SW 1271 (cell line): ENCODE results near the gene POR.

ENCODE experiments used
- DNase-seq, 2 experiments: peaks; one replicate each; lab custom pipeline; 2025; lab: John Stamatoyannopoulos, UW

POR gene

DNA sequence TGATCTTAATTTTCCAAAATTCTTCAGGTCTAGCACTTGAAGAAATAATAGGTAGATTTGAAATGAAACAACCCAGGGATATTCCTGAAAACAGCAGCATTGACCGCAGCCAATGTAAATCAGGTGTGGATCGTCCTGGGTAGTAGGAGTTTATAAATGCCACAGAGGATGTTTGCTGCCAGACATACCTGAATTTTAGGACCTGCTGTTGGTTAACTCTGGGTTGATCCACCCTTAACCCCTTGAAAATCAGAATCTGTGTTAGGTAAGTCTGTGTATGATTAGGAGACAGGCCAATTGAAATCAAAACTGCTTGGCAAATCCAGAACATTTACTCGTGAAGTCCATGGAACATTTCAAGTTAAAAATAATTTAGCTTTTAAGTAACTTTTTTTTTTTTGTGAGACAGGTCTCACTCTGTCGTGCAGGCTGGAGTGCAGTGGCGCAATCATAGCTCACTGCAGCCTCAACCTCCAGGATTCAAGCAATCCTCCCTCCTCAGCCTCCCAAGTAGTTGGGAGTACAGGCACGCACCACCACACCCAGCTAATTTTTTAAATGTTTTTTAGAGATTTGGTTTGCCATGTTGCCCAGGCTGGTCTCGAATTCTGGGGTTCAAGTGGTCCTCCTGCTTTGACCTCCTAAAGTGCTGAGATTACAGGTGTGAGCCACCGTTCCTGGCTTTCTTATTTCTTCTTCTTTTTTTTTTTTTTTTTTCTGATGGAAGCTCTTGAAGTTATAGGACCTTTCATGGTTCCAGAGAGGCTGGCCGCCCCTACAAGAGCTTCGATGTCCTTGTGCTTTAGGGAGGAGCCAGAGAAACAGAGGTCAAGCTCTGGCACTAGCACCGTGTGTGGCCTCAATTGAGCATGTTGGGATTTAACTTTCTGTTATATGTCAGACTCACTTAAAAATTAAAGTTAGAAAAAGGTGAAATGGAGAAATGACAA is 2.0 kb downstream of the POR start:
- no peak for DNase-seq

DNA sequence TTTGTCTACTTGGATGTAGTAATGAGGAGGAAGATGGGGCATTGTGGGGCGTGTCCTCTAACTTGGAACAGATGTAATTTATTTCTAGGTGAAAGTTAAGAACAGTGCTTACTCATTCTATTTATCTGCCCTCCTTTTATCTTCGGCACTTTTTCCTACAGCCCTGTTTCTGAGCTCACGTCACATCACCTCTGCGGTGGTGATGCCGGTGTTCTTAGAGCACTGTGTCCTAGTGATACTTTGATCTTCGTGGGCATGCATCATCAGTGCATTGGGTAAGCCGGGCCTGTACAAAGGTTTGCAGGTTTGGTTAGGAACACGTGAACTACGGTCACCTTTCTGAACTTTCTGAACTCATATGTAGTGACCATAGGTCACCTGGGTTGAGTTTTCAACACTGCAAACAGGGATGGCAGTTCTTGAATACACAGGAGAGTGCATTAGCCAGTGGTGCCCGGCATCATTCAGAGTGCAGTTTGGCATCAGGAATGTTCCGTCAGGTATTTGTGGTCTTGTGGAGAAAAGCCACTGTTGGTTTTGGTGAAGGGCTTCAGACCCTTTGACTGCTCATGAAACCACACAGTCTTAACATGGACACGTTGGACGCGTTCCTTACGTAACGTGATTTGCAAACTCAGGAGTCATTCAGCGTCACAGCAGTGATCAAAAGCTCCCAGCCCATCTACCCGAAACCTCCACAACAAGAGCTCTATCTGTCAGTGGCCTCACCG is 5.6 kb downstream of the POR start:
- DNase-seq: no peak

GRCh38 chr7:75921479-75921878 is 6.5 kb downstream of the POR start:
- DNase-seq: no peak

DNA sequence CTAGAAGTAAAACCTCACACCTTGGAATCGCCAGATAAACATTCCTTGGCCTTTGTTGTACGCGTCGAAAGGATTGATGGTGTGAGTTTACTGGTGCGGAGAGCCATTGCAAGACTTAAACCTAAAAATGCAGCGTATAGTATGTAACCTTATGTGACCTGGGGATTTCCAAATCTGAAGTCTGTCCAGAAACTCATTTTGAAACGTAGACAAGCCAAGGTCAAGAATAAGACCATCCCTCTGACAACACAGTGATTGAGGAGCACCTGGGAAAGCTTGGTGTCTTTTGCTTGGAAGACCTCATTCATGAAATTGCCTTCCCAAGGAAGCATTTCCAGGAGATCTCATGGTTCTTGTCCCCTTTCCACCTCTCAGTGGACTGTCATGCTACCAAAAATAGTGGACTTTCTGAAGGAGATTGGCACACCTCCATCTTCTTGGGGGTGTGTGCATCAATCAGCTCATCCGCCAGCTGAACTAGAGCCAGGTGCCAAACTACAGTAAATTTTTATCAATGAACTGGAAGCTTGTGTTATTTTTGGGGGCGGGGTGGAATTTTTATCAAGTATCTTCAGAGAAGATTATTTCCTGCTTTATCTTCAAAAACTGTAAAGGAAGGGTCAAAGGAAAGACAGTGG is 8.1 kb downstream of the POR start:
- no peak for DNase-seq

DNA sequence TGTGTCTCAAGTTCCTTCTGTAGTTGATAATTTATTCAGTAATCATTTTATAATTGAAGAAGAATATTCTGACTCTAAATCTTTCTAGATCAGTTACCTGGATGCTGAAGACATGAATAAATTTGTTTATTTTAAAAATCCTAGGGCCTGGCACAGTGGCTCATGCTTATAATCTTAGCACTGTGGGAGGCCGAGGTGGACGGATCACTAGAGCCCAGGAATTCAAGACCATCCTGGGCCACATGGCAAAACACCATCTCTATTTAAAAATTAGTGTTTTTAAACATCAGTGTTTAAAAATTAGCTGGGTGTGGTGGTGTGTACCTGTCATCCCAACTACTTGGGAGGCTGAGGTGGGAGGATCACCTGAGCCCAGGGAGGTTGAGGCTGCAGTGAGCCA is 9.3 kb downstream of the POR start:
- DNase-seq: no peak

GRCh38 chr7:75924889-75925288 is 9.9 kb downstream of the POR start:
- no peak for DNase-seq

DNA sequence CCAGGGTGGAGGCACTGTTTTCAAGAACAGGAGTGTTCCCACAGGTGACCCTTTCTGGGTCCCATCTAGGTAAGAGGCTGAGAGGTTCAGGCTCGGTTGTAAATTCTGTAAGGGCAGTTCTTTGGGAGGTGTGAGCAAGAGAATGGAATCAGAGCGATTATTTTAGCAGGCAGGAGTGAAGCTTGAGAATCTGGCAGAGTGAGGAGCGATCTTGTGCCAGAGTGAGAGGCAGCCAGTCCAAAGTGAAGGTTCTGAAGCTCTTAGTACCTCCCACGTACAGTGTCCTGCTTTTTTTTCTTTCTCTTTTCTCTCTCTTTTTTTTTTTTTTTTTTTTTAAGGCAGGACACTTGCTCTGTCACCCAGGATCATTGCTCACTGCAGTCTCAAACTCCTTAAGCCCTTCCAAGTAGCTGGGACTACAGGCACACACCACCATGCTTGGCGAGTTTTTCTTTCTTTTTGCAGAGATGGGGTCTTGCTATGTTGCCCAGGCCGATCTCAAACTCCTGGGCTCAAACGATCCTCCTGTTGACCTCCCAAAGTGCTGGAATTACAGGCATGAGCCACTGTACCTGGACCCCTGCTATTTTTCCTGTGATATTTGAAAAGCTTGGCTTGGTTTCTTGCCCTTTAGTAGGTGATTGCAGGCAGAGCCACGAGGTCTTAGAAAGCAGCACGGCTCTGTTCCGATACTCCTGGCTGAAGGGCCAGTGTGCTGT is 10.9 kb downstream of the POR start:
- DNase-seq: no peak

GRCh38 chr7:75928568-75928914 is 13.6 kb downstream of the POR start:
- DNase-seq: no peak

- no peak for DNase-seq
These were observed 16.7 kb downstream of the POR start for GRCh38 chr7:75931680-75932079.

- DNase-seq: no peak
These were observed 23.2 kb downstream of the POR start for GRCh38 chr7:75937958-75938786.

GRCh38 chr7:75938921-75939320 is 24.0 kb downstream of the POR start:
- DNase-seq: no peak

- DNase-seq: no peak
These were observed 28.9 kb downstream of the POR start for GRCh38 chr7:75943864-75944263.

DNA sequence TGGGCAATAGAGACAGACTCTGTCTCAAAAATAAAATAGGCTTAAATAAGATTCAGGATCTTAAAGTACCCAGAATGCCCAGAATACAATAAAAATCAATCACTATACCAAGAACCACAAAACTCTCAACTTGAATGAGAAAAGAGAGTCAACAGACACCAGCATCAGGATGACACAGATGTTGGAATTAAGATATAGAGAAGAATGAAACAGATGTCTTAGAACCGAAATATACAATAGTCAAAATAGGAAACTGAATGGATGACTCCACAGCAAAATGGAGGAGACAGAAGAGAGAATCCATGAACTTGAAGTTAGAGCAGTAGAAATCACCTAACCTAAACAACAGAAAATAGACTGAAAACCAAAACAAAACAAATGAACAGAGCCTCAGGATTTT is 29.6 kb downstream of the POR start:
- no peak for DNase-seq

DNA sequence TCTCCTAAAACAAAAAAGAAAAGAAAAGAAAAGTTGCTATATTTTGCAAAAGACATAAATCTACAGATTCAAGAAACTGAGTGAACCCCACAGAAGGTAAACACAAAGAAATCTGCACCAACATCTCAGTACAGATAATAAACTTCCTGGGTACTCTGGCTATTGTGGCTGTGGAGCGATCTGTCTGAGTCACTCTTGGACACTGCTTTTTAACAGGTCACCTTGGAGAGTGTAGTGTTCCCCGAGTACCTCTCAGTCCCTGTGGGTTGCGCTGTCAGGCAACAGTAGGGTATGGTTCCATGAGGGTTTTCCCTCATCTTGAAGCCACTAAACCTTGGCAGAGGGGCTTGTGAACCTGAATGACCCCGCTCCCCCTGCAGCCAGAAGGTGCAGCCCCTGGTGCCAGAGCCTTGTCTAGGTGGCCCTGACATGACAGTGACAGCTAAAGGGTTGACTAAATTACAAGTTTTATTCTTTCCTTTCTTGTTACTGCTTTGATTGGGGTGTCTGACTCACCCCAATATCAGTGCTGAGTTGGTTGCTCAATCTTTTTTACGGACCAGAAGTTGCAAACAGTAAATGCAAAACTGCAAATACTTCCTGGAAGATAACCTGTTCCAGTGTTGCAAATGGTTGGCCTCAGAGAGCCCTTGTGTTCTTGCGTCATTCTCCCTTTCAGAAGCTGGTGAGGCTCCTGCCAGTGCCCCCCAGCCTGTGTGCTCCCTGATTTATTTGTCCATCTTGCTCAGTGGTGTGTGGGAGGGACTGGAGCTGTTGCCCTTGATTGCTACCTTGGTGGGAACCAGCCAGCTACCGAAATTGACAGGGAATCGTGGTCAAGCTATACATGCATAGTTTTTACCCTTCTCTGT is 30.6 kb downstream of the POR start:
- DNase-seq: no peak

DNA sequence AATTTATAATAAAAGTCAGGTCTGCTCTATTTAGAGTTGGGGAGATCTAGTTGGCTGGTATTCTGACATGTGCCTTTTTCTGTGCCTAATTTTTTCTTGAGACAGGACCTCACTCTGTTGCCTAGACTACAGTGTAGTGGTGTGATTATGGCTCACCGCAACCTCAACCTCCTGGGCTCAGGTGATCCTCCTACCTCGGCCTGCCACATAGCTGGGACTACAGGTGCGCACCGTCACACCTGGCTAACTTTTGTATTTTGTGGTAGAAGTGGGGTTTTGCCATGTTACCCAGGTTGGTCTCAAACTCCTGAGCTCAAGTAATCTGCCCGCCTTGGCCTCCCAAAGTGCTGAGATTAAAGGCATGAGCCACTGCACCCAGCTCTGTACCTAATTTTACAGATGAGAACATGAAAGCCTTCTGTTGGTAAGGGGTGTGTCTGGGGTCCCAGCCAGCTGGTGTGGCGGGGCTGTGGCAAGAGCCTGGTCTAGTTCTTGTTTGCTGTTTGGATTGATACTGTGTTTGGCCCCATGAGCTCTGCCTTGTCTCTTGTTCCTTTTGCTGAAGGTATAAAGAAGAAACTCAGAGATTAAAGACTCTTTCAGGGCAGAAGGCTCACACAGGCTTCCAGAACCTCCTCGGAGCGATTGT is 31.4 kb downstream of the POR start:
- no peak for DNase-seq

DNA sequence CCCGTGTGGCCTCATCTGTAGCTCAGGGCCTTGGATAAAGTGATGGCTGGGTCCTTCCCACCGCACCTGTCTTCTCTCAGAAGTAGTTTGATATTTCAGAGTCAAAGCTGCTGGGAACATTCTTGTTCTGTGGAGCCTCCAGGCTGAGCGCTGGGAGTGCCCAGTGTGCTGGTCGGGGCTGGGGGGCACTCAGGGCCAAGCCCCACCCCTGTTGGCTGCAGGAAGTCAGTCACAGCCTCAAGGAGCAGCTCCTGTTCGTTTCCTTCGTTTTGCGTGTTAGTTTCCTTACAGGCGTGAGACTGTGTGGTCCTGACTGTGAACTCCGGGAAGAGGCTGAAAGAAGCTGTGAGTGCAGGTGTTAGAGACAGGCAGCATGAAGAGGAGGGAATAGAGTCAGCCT is 33.2 kb downstream of the POR start:
- no peak for DNase-seq

GRCh38 chr7:75950111-75950681 is 35.2 kb downstream of the POR start:
- no peak for DNase-seq

DNA sequence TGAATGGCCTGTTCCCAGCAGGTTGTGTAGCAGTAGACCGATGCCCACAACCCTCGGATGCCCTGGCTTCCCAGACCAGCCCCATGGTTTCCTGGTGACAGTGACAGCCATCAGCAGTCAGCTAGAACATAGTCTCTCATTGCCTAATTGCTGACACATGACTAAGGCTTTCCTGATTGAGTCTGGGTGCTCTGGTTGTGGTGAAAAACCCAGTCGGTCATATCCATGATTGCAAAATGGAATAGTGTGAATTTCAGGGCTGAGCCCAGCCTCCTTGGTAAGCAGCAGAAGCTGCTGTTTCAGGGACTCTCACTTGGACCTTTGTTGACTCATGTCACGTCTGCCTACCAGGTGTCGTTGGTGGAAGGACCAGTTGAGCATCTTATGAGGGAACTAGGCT is 36.6 kb downstream of the POR start:
- peak in 1 of 2 experiments; percentile 22 for DNase-seq

- DNase-seq: no peak
These were observed 38.5 kb downstream of the POR start for GRCh38 chr7:75953431-75953830.
